H1 (cell line): ENCODE results near the gene LRPPRC. TPM values are rescaled to one million over a fixed set of nuclear protein-coding genes. Genes with fewer than 3 reads are reported as not detected.

Experiments
- KDM4A ChIP-seq: IDR thresholded peaks from one replicate; pipeline ENCODE4 v1.7.1; 2012; ENCODE audit warnings: low read depth, mild to moderate bottlenecking, moderate library complexity, low read length, inconsistent platforms; ENCODE audit not compliant: severe bottlenecking
- SAP30 ChIP-seq: fragments of 300-600 bp; sonication (generic); IDR thresholded peaks from 2 replicates; pipeline ENCODE4 v1.7.1; 2012; ENCODE audit warnings: low read length, moderate library complexity, mild to moderate bottlenecking, inconsistent platforms; ENCODE audit not compliant: insufficient read depth, insufficient replicate concordance
- SUZ12 ChIP-seq: fragments of 200-600 bp; sonication (generic); IDR thresholded peaks from 2 replicates; pipeline ENCODE4 v1.6.1; 2012; ENCODE audit warnings: mild to moderate bottlenecking, inconsistent platforms, low read length, moderate library complexity, mixed read lengths
- polyA plus RNA-seq, 7 experiments: library from polyadenylated mRNA; depleted of rRNA in 3 of 7; stranded (reverse) in 5 of 7; unstranded in 2 of 7; fragments of >200 nt in 5 of 7; fragments of 200-250 nt in 2 of 7; gene quantifications; 1 replicate in 5 of 7; 2 replicates in 1 of 7; 4 replicates in 1 of 7; pipeline versions ENCODE4 v1.2.1 to v1.2.3, GENCODE V29; 2011 to 2013; ENCODE audit warnings: missing spikeins in 2 of 7, mixed read lengths in 2 of 7
- total RNA-seq: library from RNA; stranded (reverse); fragmentation: NEBNext Ultra II Directional; extraction: Animal tissue kit (Norgen Biotek cat#: 25700); gene quantifications from 2 replicates; pipeline ENCODE4 v1.2.1, GENCODE V29; 2021

Gene LRPPRC
- total and polyA plus RNA-seq, 2 of the 8 experiments (the other 6 are each of a cell fraction or from before 2014, with no cell fraction given), result 43.4 to 167 TPM

DNA sequence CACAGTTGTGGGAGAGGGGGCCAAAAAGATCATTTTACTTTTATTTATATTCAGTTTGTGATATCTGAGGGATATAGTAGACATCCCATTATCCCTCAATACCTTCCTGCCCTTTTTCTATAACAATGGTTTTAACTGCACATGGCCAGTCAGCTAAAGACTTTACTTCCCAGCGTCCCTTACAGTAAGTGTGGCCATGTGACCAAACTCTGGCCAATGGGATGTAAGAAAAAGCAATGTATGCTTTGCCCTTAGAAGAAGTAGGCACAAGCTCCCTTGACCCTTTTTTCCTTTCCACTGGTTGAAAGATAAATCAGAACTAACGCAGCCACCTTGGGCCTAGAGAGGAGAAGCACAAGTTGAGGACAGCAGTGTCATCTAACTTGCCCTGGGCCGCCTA, 44.6 kb upstream of the LRPPRC start (continued):
- TF ChIP-seq KDM4A (no peak), SUZ12 (no peak), SAP30 (no peak)
